Stimulated activated CD8-positive, alpha-beta memory T cell treated with anti-CD3 and anti-CD28 coated beads, Interleukin-12 subunit alpha, Interleukin-12 subunit beta, amount 100 ng/mL, for 1 hour (primary cell): ENCODE data around the gene CDH4.

Experiments
- DNase-seq: peaks from one replicate; pipeline ENCODE4 v3.0.0-alpha.2; 2020; ENCODE audit warnings: low read depth

Gene CDH4

DNA sequence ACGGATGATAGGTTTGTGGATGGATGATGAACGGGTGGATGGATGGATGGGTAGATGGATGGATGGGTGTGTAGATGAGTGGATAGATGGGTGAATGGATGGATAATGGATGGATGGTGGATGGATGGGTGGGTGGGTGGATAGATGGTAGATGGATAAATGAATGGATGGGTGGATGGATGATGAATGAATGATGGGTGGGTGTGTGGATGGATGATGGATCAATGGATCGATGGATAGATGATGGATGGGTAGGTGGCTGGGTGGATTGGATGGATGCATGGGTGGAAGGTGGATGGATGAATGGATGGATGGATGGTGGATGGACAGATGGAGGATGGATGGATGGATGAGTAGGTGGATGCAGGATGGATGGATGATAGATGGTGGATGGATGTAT, 419.5 kb downstream of the CDH4 start:
- no peak for DNase-seq

DNA sequence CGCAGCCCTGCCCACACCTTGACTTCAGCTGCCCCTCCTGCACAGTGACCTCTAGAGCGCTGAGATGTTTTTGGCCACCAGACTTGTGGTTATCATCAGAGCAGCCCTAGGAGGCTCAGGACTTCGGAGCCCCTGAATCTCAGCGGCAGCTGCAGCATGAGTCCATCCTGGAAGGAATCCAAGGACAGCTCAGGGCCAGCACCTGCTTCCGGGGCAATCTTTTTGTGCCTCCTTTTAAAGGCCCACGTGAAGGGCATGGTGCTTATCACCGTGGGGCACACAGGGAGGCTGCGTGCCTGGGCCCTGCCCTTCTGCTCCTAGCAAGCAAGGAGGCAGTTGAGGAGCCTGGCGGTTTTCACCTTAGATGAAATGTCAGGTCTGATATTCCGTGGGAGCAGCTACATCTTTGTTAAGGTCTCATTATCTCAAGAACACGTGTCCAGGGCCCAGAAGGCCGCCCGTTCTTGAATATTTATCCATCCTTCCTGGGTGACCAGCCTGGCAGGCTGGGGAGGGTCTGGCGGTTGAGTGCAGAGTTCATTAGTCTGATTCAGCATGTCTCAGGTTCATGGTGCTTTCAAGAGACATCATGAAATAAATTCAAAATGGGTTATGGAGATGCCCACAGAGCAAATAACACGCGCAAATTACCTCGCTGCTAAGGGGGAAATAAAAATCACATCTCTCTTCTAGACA, 421.2 kb downstream of the CDH4 start:
- no peak for DNase-seq

DNA sequence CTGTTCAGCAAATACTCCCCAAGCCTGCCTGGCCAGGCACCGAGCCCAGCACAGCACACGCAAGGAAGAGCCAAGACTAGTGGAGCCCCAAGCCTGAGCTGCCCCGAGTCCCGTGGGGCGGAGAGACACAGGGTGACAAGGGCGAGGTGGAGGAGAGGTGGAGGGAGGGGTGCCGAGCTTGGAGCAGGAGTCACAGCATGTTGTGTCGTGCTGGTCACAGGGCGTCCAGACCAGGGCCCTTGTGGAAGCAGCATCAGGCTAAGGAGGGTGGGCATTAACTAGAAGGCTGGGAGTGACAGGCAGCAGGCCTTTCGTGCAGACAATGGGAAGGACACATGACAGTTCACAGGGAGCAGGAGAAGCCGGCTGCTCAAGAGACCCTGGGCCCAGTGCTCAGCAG, 422.1 kb downstream of the CDH4 start:
- DNase-seq: no peak

GRCh38 chr20:61674688-61675087, 422.6 kb downstream of the CDH4 start:
- no peak for DNase-seq

DNA sequence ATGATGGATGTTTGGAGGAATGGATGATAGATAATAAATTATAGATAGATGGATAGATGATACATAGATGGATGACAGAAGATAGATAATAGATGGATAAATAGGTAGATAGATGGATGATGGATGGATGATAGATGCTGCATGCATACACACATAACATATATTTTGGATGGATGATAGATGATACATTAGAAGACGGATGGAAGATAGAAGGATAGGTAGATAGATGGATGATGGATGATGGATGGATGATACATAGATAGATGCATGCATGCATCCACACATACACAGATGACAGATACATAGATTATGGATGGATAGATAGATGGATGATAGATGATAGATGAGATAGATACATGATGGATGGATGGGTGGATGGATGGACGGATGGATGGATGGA, 425.9 kb downstream of the CDH4 start:
- no peak for DNase-seq

- no peak for DNase-seq
Observed at GRCh38 chr20:61678437-61678836, 426.4 kb downstream of the CDH4 start.

DNA sequence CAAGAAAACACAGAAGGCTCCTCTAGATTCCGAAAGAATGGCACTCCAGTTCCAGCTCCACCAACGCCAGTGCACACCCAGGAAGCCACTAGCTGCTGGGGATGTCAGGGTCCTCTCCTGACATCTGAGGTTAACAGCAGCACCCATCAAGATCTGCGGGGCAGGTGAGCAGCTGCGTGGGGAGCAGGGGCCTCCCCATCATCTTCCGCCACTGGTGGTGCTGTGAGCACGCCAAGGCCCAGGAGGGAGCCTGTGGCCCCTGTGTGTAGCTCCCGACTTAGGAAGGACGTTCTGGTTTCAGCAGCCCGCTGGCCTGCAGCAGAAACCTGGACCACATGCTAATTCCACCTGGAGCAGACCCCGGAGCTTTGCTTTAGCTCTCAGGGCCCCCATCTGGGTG, 427.4 kb downstream of the CDH4 start:
- DNase-seq: no peak

- DNase-seq: no peak
Observed at GRCh38 chr20:61680096-61680495, 428.0 kb downstream of the CDH4 start.

DNA sequence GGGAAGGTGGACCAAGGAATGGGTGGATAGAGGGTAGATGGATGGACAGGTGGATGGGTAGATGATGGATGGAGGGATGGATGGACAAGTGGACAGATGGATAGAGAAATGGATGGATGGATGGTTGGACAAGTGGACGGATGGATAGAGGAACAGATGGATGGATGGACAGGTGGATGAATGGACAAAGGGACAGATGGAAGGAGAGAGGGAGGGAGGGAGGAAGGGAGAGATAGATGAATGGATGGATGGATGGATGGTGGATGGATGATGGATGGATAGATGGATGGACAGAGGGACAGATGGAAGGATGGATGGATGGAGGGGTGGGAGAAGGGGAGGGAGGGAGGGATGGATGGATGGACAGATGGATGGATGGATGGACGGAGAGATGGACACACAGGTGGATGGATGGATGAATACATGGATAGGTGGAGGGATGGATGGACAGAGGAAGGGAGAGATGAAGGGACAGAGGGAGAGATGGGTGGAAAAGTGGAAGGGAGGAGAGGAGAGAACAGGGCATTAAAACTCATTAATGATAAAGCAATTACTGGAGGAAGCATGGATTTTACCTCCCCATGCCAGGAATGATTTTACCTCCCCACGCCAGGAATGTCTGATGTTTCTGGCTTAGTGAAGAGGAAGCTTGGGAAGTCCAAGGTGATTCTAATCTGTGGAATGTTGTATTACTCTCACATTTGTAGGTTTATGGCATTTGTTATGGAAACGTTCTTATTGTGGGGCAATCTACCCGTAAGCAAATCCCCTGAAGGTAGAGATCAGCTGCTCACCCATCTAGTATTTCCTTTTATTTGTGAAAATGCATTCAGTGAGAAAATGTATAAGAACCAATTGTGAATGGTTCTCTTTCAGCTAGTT, 430.3 kb downstream of the CDH4 start:
- DNase-seq: no peak

DNA sequence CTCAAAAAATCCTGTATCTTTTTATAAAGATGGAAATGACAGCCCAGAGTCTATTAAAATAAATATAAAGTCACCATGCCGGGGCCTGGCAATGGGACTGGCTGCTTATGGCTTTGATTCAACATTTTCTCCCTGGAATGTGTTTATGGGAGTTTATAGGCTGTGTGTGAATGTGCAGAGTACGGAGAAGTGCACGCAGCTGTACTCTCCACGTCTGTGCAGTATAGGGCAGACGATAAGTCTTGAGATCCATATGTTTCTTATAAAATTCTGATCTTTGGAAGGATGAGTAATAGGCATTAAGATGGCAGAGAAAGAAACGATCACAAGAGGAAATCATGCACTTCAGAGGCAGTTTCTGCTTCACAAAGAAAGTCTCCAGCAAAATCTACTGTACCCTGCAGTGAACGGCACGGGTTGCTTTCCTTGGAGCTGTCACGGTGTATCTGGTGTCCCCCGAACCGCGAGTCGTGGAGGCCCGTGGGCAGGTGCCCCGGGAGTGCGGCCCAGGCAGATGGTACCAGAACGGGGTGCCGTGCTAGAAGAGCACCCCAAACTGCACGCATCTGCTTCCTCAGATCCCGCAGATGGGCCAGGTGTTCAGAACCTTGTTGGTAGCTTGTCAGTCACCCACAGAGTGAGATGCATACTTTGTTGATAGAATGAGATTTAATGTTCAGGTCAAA, 431.1 kb downstream of the CDH4 start:
- no peak for DNase-seq

DNA sequence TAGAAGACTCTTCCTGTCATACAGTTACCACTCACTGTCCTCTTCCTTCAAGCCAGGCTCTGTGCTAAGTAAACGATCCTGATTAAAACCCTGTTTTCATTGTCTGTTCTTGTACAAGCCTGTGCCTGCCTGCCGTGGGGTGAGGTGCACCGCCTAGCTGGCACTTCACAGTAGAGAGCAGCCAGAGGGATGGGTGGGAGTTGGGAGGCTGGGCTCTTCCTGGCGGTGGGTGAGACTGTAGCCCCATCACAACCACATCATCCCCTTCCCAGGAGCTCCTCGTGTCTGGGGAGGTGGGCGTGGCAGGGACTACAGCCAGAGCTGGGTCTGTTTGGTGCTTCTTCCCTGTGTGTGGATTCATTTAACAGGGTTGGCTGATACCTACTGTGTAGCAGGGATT, 431.7 kb downstream of the CDH4 start:
- no peak for DNase-seq

DNA sequence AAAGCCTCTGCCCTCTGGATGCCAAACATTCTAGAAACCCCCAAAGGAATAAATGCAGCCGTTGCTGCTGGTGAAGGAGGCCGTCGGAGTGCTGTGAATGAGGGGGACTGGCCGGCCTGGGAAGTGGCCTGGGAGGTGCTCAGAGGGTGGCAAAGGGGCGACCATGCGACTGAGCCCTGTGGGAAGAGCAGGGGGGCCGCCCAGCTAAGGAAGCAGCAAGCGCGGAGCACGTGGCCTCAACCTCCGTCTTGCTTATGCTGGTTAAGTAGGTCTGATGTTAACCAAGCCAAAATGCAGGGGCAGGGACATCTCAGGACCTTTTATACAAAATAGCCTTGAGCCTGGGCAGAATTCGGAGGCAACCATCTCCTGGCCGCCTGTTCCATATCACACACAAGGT, 432.1 kb downstream of the CDH4 start:
- no peak for DNase-seq

DNA sequence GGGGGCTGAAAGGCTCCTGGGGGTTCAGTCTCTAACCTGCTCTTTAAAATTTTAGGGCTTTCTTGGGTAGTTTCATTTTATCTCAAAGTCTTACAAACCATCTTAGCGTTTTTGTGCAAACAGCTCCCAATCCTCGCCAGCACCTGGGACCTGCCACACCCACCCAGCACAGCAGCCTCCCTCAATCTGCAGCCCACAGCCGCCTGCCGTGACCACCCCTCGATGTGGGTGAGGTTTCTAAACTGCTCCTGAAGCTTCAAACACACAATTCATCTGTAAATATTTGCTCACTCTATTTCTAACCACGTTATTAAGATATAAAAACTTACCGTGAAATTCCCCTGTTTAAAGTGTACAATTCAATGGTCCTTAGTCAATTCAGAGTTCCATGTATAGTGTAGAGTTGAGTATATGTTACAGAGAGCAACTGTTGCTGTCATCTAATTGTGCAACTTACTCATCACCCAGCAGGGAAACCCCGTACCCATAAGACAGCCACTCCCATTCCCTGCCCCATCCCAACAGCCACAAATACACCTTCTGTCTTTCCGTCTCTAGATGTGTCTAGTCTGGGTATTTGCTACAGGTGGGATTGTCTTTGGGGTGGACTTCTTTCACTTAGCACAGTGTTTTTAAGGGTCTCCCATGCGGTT, 432.6 kb downstream of the CDH4 start:
- DNase-seq: no peak

- DNase-seq: no peak
Observed at GRCh38 chr20:61685462-61685861, 433.4 kb downstream of the CDH4 start.

- DNase-seq: no peak
Observed at GRCh38 chr20:61686051-61686936, 434.2 kb downstream of the CDH4 start.

- no peak for DNase-seq
Observed at GRCh38 chr20:61688411-61688810, 436.4 kb downstream of the CDH4 start.

DNA sequence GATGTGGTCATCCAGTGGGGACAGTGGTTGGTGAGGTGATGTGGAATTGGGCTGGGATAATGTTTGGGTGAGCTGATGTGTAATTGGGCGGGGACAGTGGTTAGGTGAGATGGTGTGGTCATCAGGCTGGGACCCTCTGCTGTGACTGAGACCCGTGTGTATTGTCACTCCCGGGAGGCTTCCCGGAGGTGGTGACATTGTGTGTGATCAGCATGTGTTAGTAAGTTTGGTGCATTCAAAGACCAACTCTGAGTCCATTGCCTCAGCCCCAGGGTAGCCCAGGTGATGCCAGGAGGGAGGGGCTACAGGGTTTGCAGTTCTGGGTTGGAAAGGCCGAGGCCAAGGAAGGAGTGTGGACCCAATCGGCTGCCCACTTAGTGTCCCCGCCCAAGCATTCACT, 438.1 kb downstream of the CDH4 start:
- no peak for DNase-seq

DNA sequence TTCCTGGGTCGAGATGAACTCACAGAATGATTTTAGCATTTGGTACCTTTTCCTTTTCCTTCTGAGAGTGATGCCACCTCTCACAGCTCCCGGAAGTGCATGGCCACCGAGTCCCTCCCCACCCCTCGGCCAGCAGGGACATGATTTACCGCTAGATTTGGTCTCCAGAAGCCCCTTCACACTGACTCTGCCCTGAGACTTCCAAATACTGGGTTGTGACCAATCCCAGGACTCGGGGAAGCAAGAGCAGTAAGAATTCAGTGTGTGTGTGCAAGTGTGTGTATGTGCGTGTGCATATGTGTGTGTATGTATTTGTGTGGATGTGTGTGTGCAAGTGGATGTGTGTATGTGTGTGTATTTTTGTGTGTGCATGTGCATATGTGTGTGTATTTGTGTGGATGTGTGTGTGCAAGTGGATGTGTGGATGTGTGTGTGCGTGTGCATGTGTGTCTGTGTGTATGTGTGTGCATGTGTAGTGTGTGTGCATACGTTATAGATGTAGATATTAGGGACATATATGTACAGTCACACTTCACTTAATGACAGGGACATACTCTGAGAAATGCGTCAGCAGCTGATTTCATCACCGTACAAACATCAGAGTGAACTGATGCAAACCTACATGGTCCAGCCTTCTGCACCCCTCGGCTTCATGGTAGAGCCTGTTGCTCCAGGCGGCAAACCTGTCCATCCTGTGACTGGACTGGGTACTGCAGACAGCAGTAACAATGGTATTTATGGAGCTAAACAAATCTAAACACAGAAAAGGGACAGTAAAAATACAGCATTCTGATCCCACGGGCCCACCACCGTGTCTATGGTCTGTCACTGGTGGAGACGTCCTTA, 439.2 kb downstream of the CDH4 start:
- DNase-seq: no peak

DNA sequence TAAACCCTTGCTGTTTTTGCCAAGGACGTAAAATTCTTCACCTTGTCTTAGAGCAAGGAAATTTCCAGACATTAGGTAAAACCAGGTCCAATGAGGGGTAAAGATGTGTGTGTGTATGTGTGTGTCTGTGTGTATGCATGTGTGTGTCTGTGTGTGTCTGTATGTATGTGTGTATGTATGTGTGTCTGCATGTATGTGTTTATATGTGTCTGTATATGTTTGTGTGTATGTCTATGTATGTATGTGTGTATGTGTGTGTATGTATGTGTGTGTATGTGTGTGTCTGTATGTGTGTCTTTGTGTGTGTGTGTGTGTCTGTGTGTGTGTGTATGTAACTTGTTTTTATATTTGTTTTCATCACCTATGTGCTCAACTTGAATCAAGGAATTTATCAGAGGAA, 439.9 kb downstream of the CDH4 start:
- DNase-seq: no peak

- no peak for DNase-seq
Observed at GRCh38 chr20:61692479-61692878, 440.4 kb downstream of the CDH4 start.
